ENCODE results near the gene LOC101059915.

DNA sequence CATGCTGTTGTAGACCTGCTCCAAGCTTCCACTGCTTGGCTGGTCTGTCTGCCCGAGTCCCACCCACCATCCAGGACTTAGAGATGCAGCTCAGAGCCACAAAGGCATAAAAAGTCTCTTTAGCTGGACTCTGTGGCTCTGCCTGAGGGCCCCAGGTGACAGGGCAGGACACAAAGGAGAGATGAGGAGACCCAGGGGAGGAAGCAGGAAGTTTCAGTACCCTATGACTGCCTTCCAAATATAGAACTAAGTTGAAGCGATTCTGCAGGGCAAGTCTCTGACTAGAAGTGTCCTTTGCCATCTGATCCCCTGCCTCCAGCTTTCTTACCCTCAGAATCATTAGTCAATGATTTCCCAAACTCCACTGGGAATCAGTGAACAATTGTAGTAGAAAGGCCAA is 37.9 kb upstream of the LOC101059915 start:
- TF ChIP-seq, protein P1, sequence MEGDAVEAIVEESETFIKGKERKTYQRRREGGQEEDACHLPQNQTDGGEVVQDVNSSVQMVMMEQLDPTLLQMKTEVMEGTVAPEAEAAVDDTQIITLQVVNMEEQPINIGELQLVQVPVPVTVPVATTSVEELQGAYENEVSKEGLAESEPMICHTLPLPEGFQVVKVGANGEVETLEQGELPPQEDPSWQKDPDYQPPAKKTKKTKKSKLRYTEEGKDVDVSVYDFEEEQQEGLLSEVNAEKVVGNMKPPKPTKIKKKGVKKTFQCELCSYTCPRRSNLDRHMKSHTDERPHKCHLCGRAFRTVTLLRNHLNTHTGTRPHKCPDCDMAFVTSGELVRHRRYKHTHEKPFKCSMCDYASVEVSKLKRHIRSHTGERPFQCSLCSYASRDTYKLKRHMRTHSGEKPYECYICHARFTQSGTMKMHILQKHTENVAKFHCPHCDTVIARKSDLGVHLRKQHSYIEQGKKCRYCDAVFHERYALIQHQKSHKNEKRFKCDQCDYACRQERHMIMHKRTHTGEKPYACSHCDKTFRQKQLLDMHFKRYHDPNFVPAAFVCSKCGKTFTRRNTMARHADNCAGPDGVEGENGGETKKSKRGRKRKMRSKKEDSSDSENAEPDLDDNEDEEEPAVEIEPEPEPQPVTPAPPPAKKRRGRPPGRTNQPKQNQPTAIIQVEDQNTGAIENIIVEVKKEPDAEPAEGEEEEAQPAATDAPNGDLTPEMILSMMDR (IDR thresholded peaks at IDR 0.05; ENCODE audit: low read depth, low read length, poor library complexity, severe bottlenecking) = no peak
- TF ChIP-seq EZH2phosphoT487 (IDR thresholded peaks at IDR 0.05; ENCODE audit: borderline replicate concordance, low read length) = no peak
